Naive B cell (primary cell): ENCODE results near the gene MESP1. TPM values are rescaled to one million over a fixed set of nuclear protein-coding genes. Genes with fewer than 3 reads are reported as not detected.

Source experiments
- ATAC-seq, 2 donors: fragments of 150-1000 bp; cut with Tn5 transposase; 2 replicates each; pipeline ENCODE4 v1.10.0; 2021; ENCODE audit warnings: low read depth in 2 of 2, mild to moderate bottlenecking in 2 of 2, moderate library complexity in 2 of 2
- DNase-seq: peaks from one replicate; pipeline ENCODE4 v3.0.0; 2022
- H3K27ac Mint-ChIP-seq, 6 donors: one replicate each; pipeline ENCODE4 v1.8.0; 2020 to 2022; ENCODE audit warnings: mild to moderate bottlenecking in 6 of 6, mixed read lengths in 6 of 6, moderate library complexity in 5 of 6, inconsistent platforms in 2 of 6
- H3K27me3 Mint-ChIP-seq, 3 donors: one replicate each; pipeline ENCODE4 v1.8.0; 2021 to 2022; ENCODE audit warnings: mixed read lengths in 3 of 3, mild to moderate bottlenecking in 1 of 3
- H3K36me3 Mint-ChIP-seq, 2 donors: one replicate each; pipeline ENCODE4 v1.8.0; 2020 to 2022; ENCODE audit warnings: mixed read lengths in 2 of 2, inconsistent platforms in 1 of 2, mild to moderate bottlenecking in 1 of 2
- H3K4me1 Mint-ChIP-seq, 3 donors: one replicate each; pipeline ENCODE4 v1.8.0; 2020 to 2022; ENCODE audit warnings: mixed read lengths in 3 of 3, inconsistent platforms in 1 of 3, mild to moderate bottlenecking in 1 of 3, moderate library complexity in 1 of 3
- H3K4me3 Mint-ChIP-seq, 8 donors: one replicate each; pipeline ENCODE4 v1.8.0; 2020 to 2022; ENCODE audit warnings: mild to moderate bottlenecking in 8 of 8, mixed read lengths in 8 of 8, moderate library complexity in 8 of 8, inconsistent platforms in 2 of 8
- H3K9me3 Mint-ChIP-seq, 7 donors: one replicate each; pipeline ENCODE4 v1.8.0; 2020 to 2022; ENCODE audit warnings: mixed read lengths in 7 of 7, mild to moderate bottlenecking in 5 of 7, inconsistent platforms in 2 of 7, moderate library complexity in 1 of 7
- polyA plus RNA-seq, 6 donors: library from polyadenylated mRNA; unstranded; fragments of 300-500 nt; fragmentation: Illumina TruSeq; gene quantifications; one replicate each; pipeline ENCODE4 v1.2.3, GENCODE V29; 2021; ENCODE audit warnings: low read depth in 6 of 6

Gene MESP1
- polyA plus RNA-seq, 6 donors from 2014 or later: 0.28 to 0.71 (median 0.50) TPM; not detected in 2

GRCh38 chr15:89776274-89777072 is 25.4 kb upstream of the MESP1 start, which contains the start of gene MESP2:
Gene MESP2 (plus strand): TSS chr15:89776332. CDS start chr15:89776358, 26 bp downstream.
- ATAC-seq: peak; percentile 41 to 58
- no peaks in the 10 kb centered on the region for H3K9me3 Mint-ChIP-seq
- peaks cover 16 to 36% (median 25%) of the 10 kb centered on the region in 3 donors for H3K27me3 Mint-ChIP-seq
- no peak within 1 kb of the TSS for H3K27ac Mint-ChIP-seq
- H3K36me3 Mint-ChIP-seq: no peaks in the 10 kb centered on the region
- peak within 1 kb of the TSS; percentile 43 to 76 (median 62) for H3K4me3 Mint-ChIP-seq
- DNase-seq: peak; percentile 43
- peaks cover 5 to 13% (median 8%) of the 10 kb centered on the region in 3 donors for H3K4me1 Mint-ChIP-seq

GRCh38 chr15:89775815-89776214 is 24.8 kb upstream of the MESP1 start:
- Mint-ChIP-seq H3K4me1 (peaks cover 3 to 9% (median 4%) of the 10 kb centered on the region in 3 donors), H3K4me3 (peak overlapping the region in 5 of 8 donors; percentile 12 to 71 (median 42)), H3K9me3 (no peaks in the 10 kb centered on the region), H3K27me3 (peaks cover 15 to 36% (median 21%) of the 10 kb centered on the region in 3 donors), H3K36me3 (no peaks in the 10 kb centered on the region), H3K27ac (no peak overlapping the region)
- DNase-seq (no peak), ATAC-seq (no peak)

GRCh38 chr15:89774492-89774891 is 23.4 kb upstream of the MESP1 start:
- H3K9me3 Mint-ChIP-seq: no peaks in the 10 kb centered on the region
- H3K27ac Mint-ChIP-seq: no peak overlapping the region
- H3K27me3 Mint-ChIP-seq: peaks cover 11 to 28% (median 15%) of the 10 kb centered on the region in 3 donors
- H3K4me1 Mint-ChIP-seq: peaks cover 0 to 4% (median 3%) of the 10 kb centered on the region in 3 donors
- DNase-seq (no peak), ATAC-seq (no peak)
- no peaks in the 10 kb centered on the region for H3K36me3 Mint-ChIP-seq
- H3K4me3 Mint-ChIP-seq: no peak overlapping the region

GRCh38 chr15:89772932-89773583 is 22.0 kb upstream of the MESP1 start:
- ATAC-seq: peak; percentile 50 to 58
- Mint-ChIP-seq H3K36me3 (no peaks in the 10 kb centered on the region), H3K9me3 (no peaks in the 10 kb centered on the region)

GRCh38 chr15:89770041-89770440 is 19.0 kb upstream of the MESP1 start:
- no peak for ATAC-seq
- peaks cover 0 to 7% (median 5%) of the 10 kb centered on the region in 3 donors for H3K27me3 Mint-ChIP-seq
- H3K27ac Mint-ChIP-seq: no peak overlapping the region
- no peak overlapping the region for H3K4me3 Mint-ChIP-seq
- H3K36me3 Mint-ChIP-seq: no peaks in the 10 kb centered on the region
- no peaks in the 10 kb centered on the region for H3K9me3 Mint-ChIP-seq
- no peak for DNase-seq
- H3K4me1 Mint-ChIP-seq: no peaks in the 10 kb centered on the region

More at GRCh38 chr15:89772932-89773583, 22.0 kb upstream of the MESP1 start:
- DNase-seq: no peak
- Mint-ChIP-seq H3K27ac (no peak overlapping the region), H3K4me1 (peaks cover 0 to 4% (median 3%) of the 10 kb centered on the region in 3 donors), H3K27me3 (peaks cover 6 to 15% (median 10%) of the 10 kb centered on the region in 3 donors), H3K4me3 (no peak overlapping the region)

- ATAC-seq (no peak), DNase-seq (no peak)
- Mint-ChIP-seq H3K27me3 (peaks cover 0 to 5% (median 5%) of the 10 kb centered on the region in 3 donors), H3K4me3 (no peak overlapping the region), H3K4me1 (no peaks in the 10 kb centered on the region), H3K9me3 (no peaks in the 10 kb centered on the region), H3K27ac (no peak overlapping the region), H3K36me3 (no peaks in the 10 kb centered on the region)
These were observed 18.3 kb upstream of the MESP1 start for GRCh38 chr15:89769366-89769765.

GRCh38 chr15:89768071-89768500 is 17.0 kb upstream of the MESP1 start:
- Mint-ChIP-seq H3K36me3 (no peaks in the 10 kb centered on the region), H3K27ac (peak overlapping the region in 2 of 6 donors; percentile 33 to 49), H3K4me1 (no peaks in the 10 kb centered on the region), H3K4me3 (no peak overlapping the region), H3K27me3 (no peaks in the 10 kb centered on the region), H3K9me3 (no peaks in the 10 kb centered on the region)
- no peak for DNase-seq
- no peak for ATAC-seq

- no peak for DNase-seq
- no peaks in the 10 kb centered on the region for H3K36me3 Mint-ChIP-seq
- H3K4me3 Mint-ChIP-seq: no peak overlapping the region
- H3K4me1 Mint-ChIP-seq: no peaks in the 10 kb centered on the region
- H3K9me3 Mint-ChIP-seq: no peaks in the 10 kb centered on the region
- no peaks in the 10 kb centered on the region for H3K27me3 Mint-ChIP-seq
- H3K27ac Mint-ChIP-seq: no peak overlapping the region
- no peak for ATAC-seq
These were observed 16.4 kb upstream of the MESP1 start for GRCh38 chr15:89767411-89767915.

- ATAC-seq: no peak
- H3K9me3 Mint-ChIP-seq: no peaks in the 10 kb centered on the region
- no peaks in the 10 kb centered on the region for H3K36me3 Mint-ChIP-seq
- H3K4me1 Mint-ChIP-seq: no peaks in the 10 kb centered on the region
- H3K4me3 Mint-ChIP-seq: no peak overlapping the region
- no peak for DNase-seq
- H3K27ac Mint-ChIP-seq: no peak overlapping the region
- H3K27me3 Mint-ChIP-seq: no peaks in the 10 kb centered on the region
These were observed 15.6 kb upstream of the MESP1 start for GRCh38 chr15:89766357-89767311.

GRCh38 chr15:89765694-89766093 is 14.6 kb upstream of the MESP1 start:
- H3K36me3 Mint-ChIP-seq: no peaks in the 10 kb centered on the region
- H3K4me1 Mint-ChIP-seq: peaks cover 0 to 4% (median 0%) of the 10 kb centered on the region in 3 donors
- H3K4me3 Mint-ChIP-seq: peak overlapping the region in 2 of 8 donors; percentile 20 to 52
- DNase-seq (no peak), ATAC-seq (no peak)
- peaks cover 0 to 5% (median 5%) of the 10 kb centered on the region in 3 donors for H3K27me3 Mint-ChIP-seq
- H3K9me3 Mint-ChIP-seq: no peaks in the 10 kb centered on the region
- H3K27ac Mint-ChIP-seq: no peak overlapping the region

GRCh38 chr15:89761929-89762328 is 10.9 kb upstream of the MESP1 start:
- no peaks in the 10 kb centered on the region for H3K36me3 Mint-ChIP-seq
- DNase-seq (no peak), ATAC-seq (no peak)
- H3K27ac Mint-ChIP-seq: no peak overlapping the region
- H3K4me1 Mint-ChIP-seq: peaks cover 0 to 4% (median 0%) of the 10 kb centered on the region in 3 donors
- no peak overlapping the region for H3K4me3 Mint-ChIP-seq
- no peaks in the 10 kb centered on the region for H3K9me3 Mint-ChIP-seq
- H3K27me3 Mint-ChIP-seq: peaks cover 0 to 22% (median 20%) of the 10 kb centered on the region in 3 donors

GRCh38 chr15:89761009-89761831 is 10.2 kb upstream of the MESP1 start:
- Mint-ChIP-seq H3K4me3 (no peak overlapping the region), H3K27me3 (peaks cover 0 to 24% (median 23%) of the 10 kb centered on the region in 3 donors), H3K36me3 (no peaks in the 10 kb centered on the region), H3K27ac (no peak overlapping the region), H3K9me3 (no peaks in the 10 kb centered on the region), H3K4me1 (peaks cover 0 to 4% (median 0%) of the 10 kb centered on the region in 3 donors)
- DNase-seq (no peak), ATAC-seq (no peak)
